HEK293T (cell line): Measurements from ENCODE around the gene SPTLC2.

Experiments
- BHLHE40 ChIP-seq: fragments of 450-650 bp; IDR thresholded peaks from 2 replicates; pipeline ENCODE4 v1.6.1; 2016; ENCODE audit warnings: mild to moderate bottlenecking, moderate library complexity, borderline replicate concordance
- FOXK2 ChIP-seq: fragments of 450-650 bp; IDR thresholded peaks from 2 replicates; pipeline ENCODE4 v1.6.1; 2016; ENCODE audit warnings: mild to moderate bottlenecking
- NFRKB ChIP-seq: fragments of 450-650 bp; IDR thresholded peaks from 2 replicates; pipeline ENCODE4 v1.6.1; 2016; ENCODE audit warnings: mild to moderate bottlenecking, moderate library complexity
- SP1 ChIP-seq: fragments of 450-650 bp; IDR thresholded peaks from 2 replicates; pipeline ENCODE4 v1.6.1; 2017
- SUZ12 ChIP-seq: fragments of 450-650 bp; IDR thresholded peaks from 2 replicates; pipeline ENCODE4 v1.6.1; 2016; ENCODE audit warnings: mild to moderate bottlenecking
- TARDBP ChIP-seq: fragments of 450-650 bp; IDR thresholded peaks from 2 replicates; pipeline ENCODE4 v1.6.1; 2016

GRCh38 chr14:77590845-77591485 lies 25.5 kb downstream of the SPTLC2 start:
- TF ChIP-seq SUZ12 (no peak), FOXK2 (no peak), NFRKB (no peak), BHLHE40 (no peak), SP1 (no peak), TARDBP (no peak)
